PC-3 (cell line): ENCODE measurements around the gene ENHO. TPM values are rescaled to one million over a fixed set of nuclear protein-coding genes. Genes with fewer than 3 reads are reported as not detected.

Source experiments
- ATAC-seq: fragments of 200-7000 bp; cut with Tn5 transposase; 2 replicates; pipeline ENCODE4 v1.9.1; 2020; ENCODE audit warnings: mild to moderate bottlenecking, moderate library complexity
- BruUV-seq: library from RNA; stranded (reverse); fragments of 400-500 nt; replicated peaks from 2 replicates; lab custom pipeline; 2021; lab: Mats Ljungman, UMichigan
- CTCF ChIA-PET: fragments of 300-600 bp; sonication (Branson Sonifier 250); formaldehyde crosslinking; loops from one replicate; lab custom pipeline; 2022; ENCODE audit warnings: antibody characterized with exemption; lab: Charles Lee
- POLR2A ChIA-PET: fragments of 300-600 bp; sonication (Branson Sonifier 250); formaldehyde crosslinking; loops from one replicate; lab custom pipeline; 2022; ENCODE audit warnings: antibody characterized with exemption; ENCODE audit not compliant: unreplicated experiment; lab: Charles Lee
- DNase-seq: peaks from one replicate; pipeline ENCODE4 v3.0.0-alpha.2; 2015
- H2AFZ ChIP-seq: fragments of 300-600 bp; sonication (generic); 2 replicates; pipeline ENCODE4 v1.6.0; 2016; ENCODE audit warnings: antibody characterized with exemption, low read length
- H3F3A ChIP-seq: fragments of 300-600 bp; sonication (generic); one replicate; pipeline ENCODE4 v1.6.0; 2017; ENCODE audit warnings: antibody characterized with exemption, low read length, control low read depth, mild to moderate bottlenecking; ENCODE audit not compliant: unreplicated experiment
- H3K27ac ChIP-seq: fragments of 300-600 bp; sonication (generic); 2 replicates; pipeline ENCODE4 v1.5.1; 2016; ENCODE audit warnings: mild to moderate bottlenecking, low read length
- H3K27me3 ChIP-seq: fragments of 300-600 bp; sonication (generic); 2 replicates; pipeline ENCODE4 v1.6.1; 2016; ENCODE audit warnings: low read length, mixed read lengths
- H3K36me3 ChIP-seq: fragments of 300-600 bp; sonication (generic); 2 replicates; pipeline ENCODE4 v1.6.1; 2016; ENCODE audit warnings: low read depth, mixed run types, low read length, mixed read lengths
- H3K4me1 ChIP-seq: fragments of 300-600 bp; sonication (generic); 2 replicates; pipeline ENCODE4 v1.5.1; 2016; ENCODE audit warnings: low read length; ENCODE audit not compliant: insufficient read depth
- H3K4me2 ChIP-seq: fragments of 300-600 bp; sonication (generic); 2 replicates; pipeline ENCODE4 v1.6.0; 2016; ENCODE audit warnings: low read length
- H3K4me3 ChIP-seq: fragments of 300-600 bp; sonication (generic); 2 replicates; pipeline ENCODE4 v1.5.1; 2016; ENCODE audit warnings: mild to moderate bottlenecking, low read length, mixed read lengths
- H3K79me2 ChIP-seq: fragments of 300-600 bp; sonication (generic); 2 replicates; pipeline ENCODE4 v1.6.1; 2017; ENCODE audit warnings: low read length, mixed read lengths
- H3K9ac ChIP-seq: fragments of 300-600 bp; sonication (generic); 2 replicates; pipeline ENCODE4 v1.6.0; 2016; ENCODE audit warnings: mild to moderate bottlenecking, low read length
- H3K9me2 ChIP-seq: fragments of 300-600 bp; sonication (generic); replicated peaks from 2 replicates; pipeline ENCODE4 v1.6.1; 2016; ENCODE audit warnings: mixed run types, low read length, mixed read lengths
- H3K9me3 ChIP-seq: fragments of 300-600 bp; sonication (generic); 2 replicates; pipeline ENCODE4 v1.6.1; 2016; ENCODE audit warnings: low read length, mixed read lengths
- H4K20me1 ChIP-seq: fragments of 300-600 bp; sonication (generic); 2 replicates; pipeline ENCODE4 v1.6.1; 2016; ENCODE audit warnings: low read length, mixed read lengths
- CTCF ChIP-seq: fragments of 300-600 bp; sonication (generic); conservative IDR thresholded peaks from 2 replicates; pipeline ENCODE4 v1.5.1; 2017; ENCODE audit warnings: antibody characterized with exemption, low read depth, mild to moderate bottlenecking, low read length
- EZH2 ChIP-seq: fragments of 300-600 bp; sonication (generic); IDR thresholded peaks from one replicate; pipeline ENCODE4 v1.6.1; 2017; ENCODE audit warnings: antibody characterized with exemption, mild to moderate bottlenecking, low read length; ENCODE audit not compliant: unreplicated experiment
- EZH2phosphoT487 ChIP-seq: fragments of 300-600 bp; sonication (generic); IDR thresholded peaks from 2 replicates; pipeline ENCODE4 v1.6.1; 2018; ENCODE audit warnings: mild to moderate bottlenecking, antibody characterized with exemption, low read length, borderline replicate concordance
- intact Hi-C: fragments of 100-400 bp; cut with micrococcal nuclease; formaldehyde crosslinking; loops from 2 replicates; pipeline ENCODE4 v1.9.0; 2023
- total RNA-seq: library from RNA; depleted of rRNA; stranded (reverse); fragments of >200 nt; gene quantifications from 2 replicates; pipeline ENCODE4 v1.2.3, GENCODE V29; 2014

The ENHO gene
- total RNA-seq, 1 experiment from 2014 or later, result 1.3 TPM

DNA sequence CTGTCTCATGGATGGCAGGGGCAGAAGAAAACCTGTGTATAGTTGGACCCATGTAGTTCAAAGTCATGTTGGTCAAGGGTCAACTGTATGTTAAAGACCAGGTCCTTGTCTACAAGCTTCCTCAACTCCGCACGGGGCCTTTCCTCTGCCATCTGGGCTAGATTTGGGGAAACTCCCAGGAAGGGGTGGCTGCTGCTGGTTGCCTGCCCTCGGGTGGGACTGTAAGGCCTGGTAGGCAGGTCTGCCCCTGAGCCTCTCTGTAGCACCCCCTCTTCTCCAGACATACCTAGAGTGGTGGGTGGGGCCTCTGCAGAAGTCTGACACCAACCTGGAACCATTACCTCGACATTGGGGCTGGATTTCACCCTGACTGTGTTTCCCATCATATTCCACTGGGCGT, 15.2 kb downstream of the ENHO start:
- Histone ChIP-seq H3K79me2 (no peaks in the 10 kb centered on the region), H3K27ac (no peak overlapping the region), H3K36me3 (no peaks in the 10 kb centered on the region), H3F3A (no peaks in the 10 kb centered on the region), H2AFZ (no peak overlapping the region), H3K9me3 (no peaks in the 10 kb centered on the region), H3K9ac (no peak overlapping the region), H4K20me1 (0 out of 2 replicates have a peak, but pooled peaks cover 4% of the 10 kb centered on the region), H3K9me2 (no peaks in the 10 kb centered on the region), H3K4me3 (no peak overlapping the region), H3K4me1 (peaks cover 18% of the 10 kb centered on the region), H3K4me2 (no peak overlapping the region), H3K27me3 (no peaks in the 10 kb centered on the region)
- no peak for ATAC-seq
- BruUV-seq, result no TSS peak
- ChIA-PET POLR2A (no interaction called here), CTCF (no interaction called here)
- DNase-seq, result no peak
- intact Hi-C loops, result no loop called here
- no peak for TF ChIP-seq EZH2
- no peak for TF ChIP-seq CTCF
- TF ChIP-seq EZH2phosphoT487, result no peak

GRCh38 chr9:34506623-34507022, 16.2 kb downstream of the ENHO start:
- Histone ChIP-seq H2AFZ (no peak overlapping the region), H3K4me2 (no peak overlapping the region), H3K4me3 (no peak overlapping the region), H3K9me2 (no peaks in the 10 kb centered on the region), H3K27ac (no peak overlapping the region), H3F3A (no peaks in the 10 kb centered on the region), H3K36me3 (no peaks in the 10 kb centered on the region), H3K79me2 (no peaks in the 10 kb centered on the region), H4K20me1 (0 out of 2 replicates have a peak, but pooled peaks cover 5% of the 10 kb centered on the region), H3K9ac (no peak overlapping the region), H3K9me3 (no peaks in the 10 kb centered on the region), H3K4me1 (peaks cover 27% of the 10 kb centered on the region), H3K27me3 (no peaks in the 10 kb centered on the region)
- intact Hi-C loops, result no loop called here
- DNase-seq (no peak), ATAC-seq (no peak)
- CTCF ChIA-PET, result no interaction called here
- no TSS peak for BruUV-seq
- POLR2A ChIA-PET, result no interaction called here
- TF ChIP-seq EZH2phosphoT487 (no peak), CTCF (no peak)

- Histone ChIP-seq H3K9me2 (no peaks in the 10 kb centered on the region), H3K36me3 (no peaks in the 10 kb centered on the region), H3K4me2 (no peak overlapping the region), H3K79me2 (no peaks in the 10 kb centered on the region), H3K4me3 (no peak overlapping the region), H3F3A (no peaks in the 10 kb centered on the region), H3K27ac (no peak overlapping the region), H4K20me1 (0 out of 2 replicates have a peak, but pooled peaks cover 5% of the 10 kb centered on the region), H3K4me1 (peaks cover 31% of the 10 kb centered on the region), H3K27me3 (no peaks in the 10 kb centered on the region), H3K9ac (no peak overlapping the region), H3K9me3 (no peaks in the 10 kb centered on the region), H2AFZ (no peak overlapping the region)
- no peak for DNase-seq
- no peak for ATAC-seq
- POLR2A ChIA-PET, result no interaction called here
- intact Hi-C loops, result no loop called here
- CTCF ChIA-PET, result no interaction called here
- no TSS peak for BruUV-seq
- no peak for TF ChIP-seq EZH2phosphoT487
- TF ChIP-seq CTCF, result no peak
- TF ChIP-seq EZH2, result no peak
Measured at GRCh38 chr9:34505370-34506120, 17.2 kb downstream of the ENHO start.
